ENCODE measurements around the gene SLC22A13.
"Not testable (repeated sequence)": the region's sequence is repeated elsewhere in the genome, so short reads cannot be mapped to it uniquely, and the experiment has no call there.

SLC22A13 gene, protein sequence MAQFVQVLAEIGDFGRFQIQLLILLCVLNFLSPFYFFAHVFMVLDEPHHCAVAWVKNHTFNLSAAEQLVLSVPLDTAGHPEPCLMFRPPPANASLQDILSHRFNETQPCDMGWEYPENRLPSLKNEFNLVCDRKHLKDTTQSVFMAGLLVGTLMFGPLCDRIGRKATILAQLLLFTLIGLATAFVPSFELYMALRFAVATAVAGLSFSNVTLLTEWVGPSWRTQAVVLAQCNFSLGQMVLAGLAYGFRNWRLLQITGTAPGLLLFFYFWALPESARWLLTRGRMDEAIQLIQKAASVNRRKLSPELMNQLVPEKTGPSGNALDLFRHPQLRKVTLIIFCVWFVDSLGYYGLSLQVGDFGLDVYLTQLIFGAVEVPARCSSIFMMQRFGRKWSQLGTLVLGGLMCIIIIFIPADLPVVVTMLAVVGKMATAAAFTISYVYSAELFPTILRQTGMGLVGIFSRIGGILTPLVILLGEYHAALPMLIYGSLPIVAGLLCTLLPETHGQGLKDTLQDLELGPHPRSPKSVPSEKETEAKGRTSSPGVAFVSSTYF

GRCh38 chr3:38265604-38266307 lies at the start of gene SLC22A13:
SLC22A13 (plus strand) TSS chr3:38265812; CDS start chr3:38265861, 49 bp downstream.
- no peak for DNase-seq (ENCODE audit: low read depth in 2 of 2, low spot score in 1 of 2)

DNA sequence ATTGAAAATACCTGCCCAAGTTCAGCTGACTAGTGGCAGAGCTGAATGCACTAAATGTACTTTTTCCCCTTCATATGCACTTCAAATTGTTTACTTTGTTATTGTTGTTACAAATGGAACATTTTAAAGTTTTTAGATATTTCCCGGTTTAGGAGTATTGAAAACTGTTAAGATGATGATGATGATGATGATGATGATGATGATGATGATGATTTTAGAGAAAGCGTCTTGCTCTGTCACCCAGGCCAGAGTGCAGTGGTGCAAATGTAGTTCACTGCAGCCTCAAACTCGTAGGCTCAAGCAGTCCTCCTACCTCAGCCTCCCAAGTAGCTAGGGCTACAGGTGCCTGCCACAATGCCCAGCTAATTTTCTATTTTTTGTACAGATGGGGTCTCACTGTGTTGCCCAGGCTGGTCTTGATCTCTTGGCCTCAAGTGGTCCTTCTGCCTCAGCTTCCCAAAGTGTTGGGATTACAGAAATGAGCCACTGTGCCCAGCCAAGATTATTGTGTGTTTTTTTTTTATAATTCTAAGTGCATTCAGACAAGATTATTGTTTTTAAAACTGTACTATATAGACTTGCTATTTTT lies 45.9 kb upstream of the SLC22A13 start:
- no peak for DNase-seq (ENCODE audit: low read depth in 2 of 2, low spot score in 1 of 2)

DNA sequence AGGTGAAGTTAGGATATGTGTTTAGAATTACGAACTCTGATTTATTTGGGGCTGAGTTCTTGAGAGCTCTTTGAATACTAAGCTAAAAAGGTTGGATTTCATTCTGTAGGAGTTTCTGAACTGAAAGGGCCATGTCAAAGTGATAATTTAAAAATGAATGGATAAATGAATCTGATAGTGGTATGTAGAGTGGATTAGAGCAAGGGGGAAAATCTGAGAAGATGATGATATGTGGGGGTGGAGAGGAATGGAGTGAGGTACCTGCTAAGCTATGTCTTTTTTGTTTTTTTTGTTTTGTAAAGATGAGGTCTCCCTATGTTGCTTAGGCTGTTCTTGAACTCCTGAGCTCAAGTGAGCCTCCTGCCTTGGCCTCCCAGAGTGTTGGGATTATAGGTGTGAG lies 44.6 kb upstream of the SLC22A13 start:
- no peak for DNase-seq (ENCODE audit: low read depth in 2 of 2, low spot score in 1 of 2)

DNA sequence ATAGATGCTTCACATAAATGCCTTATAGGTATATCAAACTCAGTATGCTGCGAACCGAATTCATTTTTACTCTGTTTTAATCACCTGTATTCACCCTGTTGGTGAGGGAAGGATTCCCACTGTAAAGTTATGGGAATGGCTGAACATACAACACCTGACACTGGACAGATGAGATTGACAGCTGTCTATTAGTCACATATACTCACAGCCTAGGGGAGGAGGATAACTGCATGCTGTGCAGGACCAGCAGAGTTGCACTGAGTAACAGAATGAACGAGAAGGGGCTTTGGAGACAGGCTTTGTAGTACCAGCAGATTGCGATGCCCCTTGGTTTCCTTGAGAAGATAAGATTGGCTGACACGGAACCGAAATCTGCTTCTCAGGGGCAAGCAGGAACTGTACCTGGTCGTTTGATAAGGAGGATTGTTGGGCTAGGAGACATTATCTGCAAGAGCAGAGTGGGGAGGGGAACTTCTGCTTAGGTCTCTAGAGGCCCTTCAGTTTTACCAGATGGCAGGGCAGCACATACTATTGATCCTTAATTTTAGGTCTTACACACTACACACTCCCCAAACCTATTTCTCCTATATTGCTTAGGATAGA lies 43.5 kb upstream of the SLC22A13 start:
- DNase-seq (ENCODE audit: low read depth in 2 of 2, low spot score in 1 of 2) = no peak

GRCh38 chr3:38224357-38224756 lies 41.3 kb upstream of the SLC22A13 start:
- DNase-seq (ENCODE audit: low read depth in 2 of 2, low spot score in 1 of 2) = no peak

GRCh38 chr3:38226273-38226672 lies 39.3 kb upstream of the SLC22A13 start:
- DNase-seq (ENCODE audit: low read depth in 2 of 2, low spot score in 1 of 2) = no peak

DNA sequence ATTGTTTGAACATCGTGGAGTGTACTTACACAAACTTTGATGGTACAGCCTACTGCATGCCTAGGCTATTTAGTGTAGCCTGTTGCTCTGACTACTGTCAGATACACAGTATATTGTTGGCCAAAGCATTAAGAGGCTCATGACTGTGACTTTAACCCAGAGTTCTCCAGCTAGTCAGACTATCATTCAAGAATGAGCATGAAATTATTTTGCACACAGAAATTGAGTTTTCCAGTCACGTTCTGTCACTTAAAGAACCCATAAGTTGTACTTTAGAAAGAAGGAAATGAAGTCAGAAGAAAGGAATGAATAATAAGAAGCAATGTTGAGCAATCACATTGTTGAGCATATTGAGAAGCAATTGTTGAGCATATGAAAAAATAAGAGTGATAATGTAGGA lies 37.6 kb upstream of the SLC22A13 start:
- DNase-seq (ENCODE audit: low read depth in 2 of 2, low spot score in 1 of 2) = no peak

GRCh38 chr3:38229036-38229435 lies 36.6 kb upstream of the SLC22A13 start:
- no peak for DNase-seq (ENCODE audit: low read depth in 2 of 2, low spot score in 1 of 2)

DNA sequence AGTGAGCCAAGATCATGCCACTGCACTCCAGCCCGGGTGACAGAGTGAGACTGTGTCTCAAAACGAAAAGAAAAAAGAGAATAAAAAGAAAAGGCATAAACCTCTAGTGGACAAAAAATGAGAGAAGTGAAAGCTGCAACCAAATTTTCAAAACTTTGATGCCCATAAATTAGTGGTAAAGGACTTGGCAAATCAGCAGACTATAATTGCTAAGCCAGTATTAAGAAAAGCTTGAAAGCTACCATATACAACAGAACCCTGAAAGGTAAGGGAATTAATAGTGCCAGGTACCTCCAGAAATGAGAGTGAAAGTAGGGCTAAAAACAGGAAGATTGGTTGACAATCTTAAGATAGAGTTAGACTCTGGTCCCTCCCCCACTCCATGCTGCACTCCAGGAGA lies 32.9 kb upstream of the SLC22A13 start:
- no peak for DNase-seq (ENCODE audit: low read depth in 2 of 2, low spot score in 1 of 2)

GRCh38 chr3:38235466-38235865 lies 30.1 kb upstream of the SLC22A13 start:
- no peak for DNase-seq (ENCODE audit: low read depth in 2 of 2, low spot score in 1 of 2)

DNA sequence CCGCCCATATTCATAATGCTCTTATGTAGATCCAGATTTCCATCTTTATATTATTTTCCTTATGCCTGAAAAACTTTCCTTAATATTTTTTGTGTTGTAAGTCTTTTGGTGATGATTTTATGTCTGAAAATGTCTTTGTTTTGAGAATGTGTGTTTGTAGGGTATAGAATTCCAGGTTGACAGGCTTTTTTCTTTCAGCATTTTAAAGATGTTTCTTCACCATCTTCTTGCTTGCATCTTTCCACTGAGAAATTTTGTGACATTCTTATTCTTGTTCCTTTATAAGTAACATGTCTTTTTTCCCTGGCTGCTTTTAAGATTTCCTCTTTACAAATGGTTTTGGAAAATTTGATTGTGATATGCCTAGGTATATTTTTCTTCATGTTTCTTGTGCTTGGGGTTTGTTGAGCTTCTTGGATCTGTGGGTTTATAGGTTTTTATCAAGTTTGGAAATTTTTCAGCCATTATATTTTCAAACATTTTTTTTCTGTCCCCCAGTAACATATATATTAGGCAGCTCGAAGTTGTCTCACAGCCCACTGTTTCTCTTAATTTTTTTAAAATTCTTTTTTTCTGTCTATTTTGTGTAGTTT lies 27.1 kb upstream of the SLC22A13 start:
- no peak for DNase-seq (ENCODE audit: low read depth in 2 of 2, low spot score in 1 of 2)

- DNase-seq (ENCODE audit: low read depth in 2 of 2, low spot score in 1 of 2) = not testable (repeated sequence)
These were observed 22.8 kb upstream of the SLC22A13 start for GRCh38 chr3:38242812-38243211.

- no peak for DNase-seq (ENCODE audit: low read depth in 2 of 2, low spot score in 1 of 2)
These were observed 19.7 kb upstream of the SLC22A13 start for GRCh38 chr3:38245930-38246329.

GRCh38 chr3:38247366-38248035 lies 18.1 kb upstream of the SLC22A13 start:
- DNase-seq (ENCODE audit: low read depth in 2 of 2, low spot score in 1 of 2) = no peak

DNA sequence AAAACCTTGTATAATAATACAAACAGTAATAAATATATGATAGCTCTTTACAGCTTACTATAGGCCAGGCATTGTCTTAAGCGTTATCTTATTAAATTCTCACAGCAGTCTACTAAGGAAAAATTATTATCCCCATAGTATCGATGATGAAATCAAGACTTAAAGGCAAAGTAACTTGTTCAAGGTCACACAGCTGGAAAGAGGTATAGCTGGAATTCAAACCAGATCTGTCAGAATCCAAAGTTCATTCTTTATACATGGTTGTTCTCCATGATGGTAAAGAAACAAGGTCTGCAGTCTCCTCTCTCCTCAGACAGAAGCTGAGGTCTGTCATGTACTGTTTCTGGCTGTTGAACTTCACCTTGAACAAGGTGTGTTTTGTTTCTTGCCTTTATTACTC lies 15.4 kb upstream of the SLC22A13 start:
- no peak for DNase-seq (ENCODE audit: low read depth in 2 of 2, low spot score in 1 of 2)

- no peak for DNase-seq (ENCODE audit: low read depth in 2 of 2, low spot score in 1 of 2)
These were observed 14.4 kb upstream of the SLC22A13 start for GRCh38 chr3:38251197-38251596.

GRCh38 chr3:38253704-38254103 lies 11.9 kb upstream of the SLC22A13 start:
- DNase-seq (ENCODE audit: low read depth in 2 of 2, low spot score in 1 of 2) = no peak

DNA sequence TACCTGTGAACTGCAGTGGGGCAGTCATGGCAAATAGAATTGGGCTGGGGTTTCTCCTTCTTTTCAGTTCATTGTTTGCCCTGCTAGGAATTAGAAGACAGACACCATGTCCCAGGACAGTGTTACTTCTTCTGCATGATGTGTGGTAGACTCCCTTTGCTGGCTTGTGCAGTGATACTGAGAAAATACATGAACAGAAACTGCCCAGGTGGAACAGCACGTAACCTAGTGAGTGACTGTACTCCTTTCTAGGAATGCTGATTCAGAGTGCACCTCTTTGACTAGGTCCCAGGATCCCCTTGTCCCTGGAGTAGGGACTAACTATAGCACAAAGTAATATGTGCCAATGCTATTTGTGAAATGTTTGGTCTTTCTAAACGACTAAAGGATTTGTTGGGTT lies 10.7 kb upstream of the SLC22A13 start:
- no peak for DNase-seq (ENCODE audit: low read depth in 2 of 2, low spot score in 1 of 2)

GRCh38 chr3:38255627-38256026 lies 10.0 kb upstream of the SLC22A13 start:
- DNase-seq (ENCODE audit: low read depth in 2 of 2, low spot score in 1 of 2) = no peak

GRCh38 chr3:38257583-38257982 lies 8.0 kb upstream of the SLC22A13 start:
- no peak for DNase-seq (ENCODE audit: low read depth in 2 of 2, low spot score in 1 of 2)

DNA sequence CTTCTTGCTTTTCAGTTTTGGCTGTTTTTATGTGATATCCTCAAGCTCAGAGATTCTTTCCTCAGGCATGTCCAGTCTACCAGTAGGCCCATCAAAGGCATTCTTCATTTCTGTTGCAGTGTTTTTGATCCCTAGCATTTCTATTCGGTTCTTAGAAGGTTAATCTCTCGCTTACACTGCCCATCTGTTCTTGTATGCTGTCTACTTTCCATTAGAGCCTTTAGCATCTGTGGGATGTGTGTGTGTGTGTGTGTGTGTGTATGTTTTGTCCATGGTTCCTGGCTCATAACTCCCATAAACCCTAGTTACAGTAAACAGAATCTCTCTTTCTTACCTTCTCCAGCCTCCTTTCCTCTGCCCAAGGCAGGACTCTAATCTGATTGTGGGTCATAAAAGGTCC lies 5.1 kb upstream of the SLC22A13 start:
- no peak for DNase-seq (ENCODE audit: low read depth in 2 of 2, low spot score in 1 of 2)
